Measurements from ENCODE around the gene TACR1.
"Not testable (repeated sequence)": the region's sequence is repeated elsewhere in the genome, so short reads cannot be mapped to it uniquely, and the experiment has no call there.

TACR1 gene, protein sequence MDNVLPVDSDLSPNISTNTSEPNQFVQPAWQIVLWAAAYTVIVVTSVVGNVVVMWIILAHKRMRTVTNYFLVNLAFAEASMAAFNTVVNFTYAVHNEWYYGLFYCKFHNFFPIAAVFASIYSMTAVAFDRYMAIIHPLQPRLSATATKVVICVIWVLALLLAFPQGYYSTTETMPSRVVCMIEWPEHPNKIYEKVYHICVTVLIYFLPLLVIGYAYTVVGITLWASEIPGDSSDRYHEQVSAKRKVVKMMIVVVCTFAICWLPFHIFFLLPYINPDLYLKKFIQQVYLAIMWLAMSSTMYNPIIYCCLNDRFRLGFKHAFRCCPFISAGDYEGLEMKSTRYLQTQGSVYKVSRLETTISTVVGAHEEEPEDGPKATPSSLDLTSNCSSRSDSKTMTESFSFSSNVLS

DNA sequence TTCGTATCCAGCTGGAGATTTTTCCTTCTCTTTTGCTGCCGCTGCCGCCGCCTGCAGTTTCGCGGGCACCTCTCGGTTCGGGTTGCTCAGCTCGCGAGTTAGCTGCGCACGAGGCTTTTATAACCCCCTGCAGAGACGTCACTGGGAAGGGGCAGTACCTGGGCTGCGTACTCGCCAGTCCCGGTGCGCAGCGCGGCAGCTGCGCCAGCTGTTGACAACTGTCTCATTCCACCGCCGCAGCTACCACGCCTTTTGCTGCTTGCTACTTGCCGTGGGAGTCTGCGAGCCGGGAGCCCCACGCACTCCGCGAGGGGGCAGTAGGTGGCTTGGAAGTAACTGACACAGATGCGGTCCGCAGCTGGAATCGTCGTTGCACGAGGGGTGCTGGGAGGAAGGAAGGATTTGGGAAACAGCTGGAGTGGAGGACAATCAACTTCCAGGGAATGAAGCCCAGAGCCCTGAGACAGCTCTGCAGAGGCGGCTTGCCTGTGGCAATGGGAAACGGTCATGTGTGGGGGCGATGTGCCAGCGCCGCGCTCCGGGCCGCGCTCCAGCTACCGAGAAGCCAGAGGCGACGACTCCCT is at the start of gene TACR1:
TSS of gene TACR1 (minus strand) at position 93 of the 584 bp plus-strand sequence. CDS start 586 bp downstream, outside the sequence.
- peak; percentile 17 to 71 for DNase-seq

GRCh38 chr2:75248581-75248980 is 49.3 kb upstream of the TACR1 start:
- DNase-seq: not testable (repeated sequence)

GRCh38 chr2:75246441-75247167 is 47.3 kb upstream of the TACR1 start:
- no peak for DNase-seq

GRCh38 chr2:75243219-75243618 is 43.9 kb upstream of the TACR1 start:
- DNase-seq: no peak

- no peak for DNase-seq
Measured at GRCh38 chr2:75241696-75242095, 42.4 kb upstream of the TACR1 start.

DNA sequence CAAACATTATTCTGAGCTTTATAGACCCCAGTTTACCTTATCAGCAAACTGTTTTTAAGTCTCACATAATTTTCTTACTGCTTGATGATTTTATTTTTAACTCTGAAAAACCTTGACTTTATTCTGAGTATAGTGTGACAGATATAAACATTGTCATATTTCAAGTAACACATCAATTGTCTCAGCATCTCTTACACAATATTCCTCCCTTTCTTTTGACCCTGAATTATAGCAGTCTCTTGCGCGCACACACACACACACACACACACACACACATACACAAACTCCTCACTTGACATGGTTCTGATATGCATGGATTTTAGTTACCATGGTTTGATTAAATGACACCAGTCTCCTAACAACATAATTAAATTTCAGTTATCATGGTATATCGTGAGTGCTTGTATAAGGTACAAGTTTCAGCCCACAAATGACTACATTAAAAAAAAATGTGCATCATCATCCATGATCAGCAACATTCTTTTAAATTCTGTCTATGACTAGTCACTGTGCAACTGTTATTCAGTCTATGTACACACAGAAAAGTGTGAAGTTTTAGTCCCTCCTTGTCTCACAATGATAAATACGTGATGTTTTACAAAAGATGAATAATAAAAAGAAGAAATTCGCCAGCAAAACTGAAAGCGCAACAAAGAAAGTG is 39.5 kb upstream of the TACR1 start:
- DNase-seq: no peak

- no peak for DNase-seq
Measured at GRCh38 chr2:75237296-75237695, 38.0 kb upstream of the TACR1 start.

DNA sequence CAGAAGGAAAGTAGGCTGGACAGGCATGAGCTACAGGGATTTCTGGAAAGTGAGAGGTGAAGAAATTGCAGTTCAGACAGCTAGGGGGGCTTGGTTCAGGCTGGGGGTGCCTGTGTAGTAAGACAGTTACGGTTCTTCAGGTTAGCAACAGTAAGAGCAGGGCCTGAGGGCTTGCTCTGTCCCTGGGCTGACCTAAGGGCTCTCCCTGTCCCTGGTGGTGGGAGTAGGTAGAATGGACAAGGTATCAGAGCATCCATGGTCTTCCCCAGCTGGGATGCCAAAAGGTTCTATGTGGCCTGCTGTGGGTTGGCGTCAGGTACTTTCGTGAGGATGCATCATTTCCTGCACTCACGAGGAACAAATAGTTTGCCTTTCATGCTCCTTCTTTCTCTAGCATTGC is 34.6 kb upstream of the TACR1 start:
- DNase-seq: no peak

DNA sequence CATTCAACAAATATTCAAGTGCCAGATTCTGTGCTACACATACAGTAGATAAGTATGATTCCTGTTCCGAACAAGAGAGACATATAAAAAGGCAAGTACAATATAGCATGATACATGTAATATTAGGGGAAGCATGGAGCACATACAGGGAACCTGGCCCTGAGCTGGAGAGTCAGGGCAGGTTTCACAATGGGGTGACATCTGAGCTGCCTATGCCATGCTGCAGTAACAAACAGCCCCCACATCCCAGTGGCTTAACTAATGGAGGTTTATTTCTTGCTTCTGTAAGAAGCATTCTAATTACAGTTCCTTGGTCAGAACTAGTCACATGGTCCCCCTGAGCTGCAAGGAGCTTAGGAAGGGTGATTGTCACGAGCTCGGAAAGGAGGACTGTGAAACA is 27.3 kb upstream of the TACR1 start:
- DNase-seq: no peak

DNA sequence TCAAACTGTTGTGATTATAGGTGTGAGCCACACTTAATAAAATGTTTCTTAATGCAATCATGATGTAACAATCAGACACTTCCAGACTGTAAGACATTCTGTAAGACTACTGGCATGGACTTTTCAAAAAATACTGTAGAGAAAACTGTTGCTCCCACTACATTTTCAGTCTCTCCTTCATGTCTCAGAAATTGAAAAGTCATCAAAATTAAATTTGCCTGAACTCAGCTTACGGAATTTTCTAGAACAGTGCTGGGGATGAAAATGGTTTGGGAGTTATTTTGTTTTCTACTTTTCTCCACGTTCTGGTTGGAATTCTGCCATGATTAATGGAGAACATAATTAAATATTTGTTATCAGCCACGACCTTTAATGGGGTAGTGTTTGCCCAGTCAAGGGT is 26.8 kb upstream of the TACR1 start:
- no peak for DNase-seq

- no peak for DNase-seq
Measured at GRCh38 chr2:75224636-75225094, 25.3 kb upstream of the TACR1 start.

GRCh38 chr2:75222527-75222926 is 23.2 kb upstream of the TACR1 start:
- no peak for DNase-seq

DNA sequence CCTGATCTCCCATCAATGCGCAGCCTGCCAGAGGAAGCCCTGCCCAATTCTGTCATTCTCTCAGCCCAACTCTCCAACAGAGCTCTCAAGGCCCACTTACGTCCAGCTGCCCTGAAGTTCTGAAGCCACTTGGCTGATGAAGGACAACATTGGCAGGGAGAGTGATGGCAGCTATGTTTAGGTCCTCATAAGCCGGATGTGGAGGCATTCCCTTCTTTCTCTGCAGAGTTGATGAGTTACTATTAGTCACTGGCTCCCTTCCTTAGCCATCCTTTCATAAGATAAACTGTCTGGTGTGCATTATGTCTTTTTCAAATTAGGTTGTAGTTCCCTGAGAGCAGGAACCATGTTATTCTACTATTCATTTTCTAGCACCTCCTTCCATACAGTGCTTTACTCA is 22.5 kb upstream of the TACR1 start:
- no peak for DNase-seq

DNA sequence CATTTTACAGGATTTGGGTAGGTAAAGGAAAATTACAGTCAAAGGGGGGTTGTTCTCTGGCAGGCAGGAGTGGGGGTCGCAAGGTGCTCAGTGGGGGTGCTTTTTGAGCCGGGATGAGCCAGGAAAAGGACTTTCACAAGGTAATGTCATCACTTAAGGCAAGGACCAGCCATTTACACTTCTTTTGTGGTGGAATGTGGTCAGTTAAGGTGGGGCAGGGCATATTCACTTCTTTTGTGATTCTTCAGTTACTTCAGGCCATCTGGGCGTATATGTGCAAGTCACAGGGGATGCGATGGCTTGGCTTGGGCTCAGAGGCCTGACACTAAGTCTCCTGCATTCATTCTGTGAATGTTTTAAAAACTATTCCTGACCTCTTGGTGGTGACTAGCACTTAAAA is 19.9 kb upstream of the TACR1 start:
- DNase-seq: not testable (repeated sequence)

DNA sequence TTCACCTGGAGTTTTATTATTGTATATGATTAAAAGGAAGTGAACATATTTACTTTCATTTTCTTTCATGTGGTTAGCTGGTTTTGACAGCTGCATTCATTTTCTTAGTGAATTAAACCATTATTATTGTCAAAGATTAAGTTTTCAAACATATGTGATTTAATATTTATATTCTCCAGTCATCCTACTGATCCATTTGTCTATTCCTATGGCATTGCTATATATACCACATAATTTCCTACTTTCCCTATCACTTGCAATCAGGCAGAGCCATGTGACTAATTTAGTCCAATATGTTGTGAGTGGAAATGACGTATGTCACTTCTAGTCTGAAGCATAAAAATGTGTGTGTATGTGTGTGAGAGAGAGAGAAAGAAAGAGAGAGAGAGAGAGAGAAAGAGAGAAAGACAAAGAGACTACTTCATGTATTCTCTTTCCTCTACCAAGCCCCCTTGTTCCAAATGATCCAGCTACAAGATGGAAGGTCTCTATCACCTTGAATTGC is 12.0 kb upstream of the TACR1 start:
- DNase-seq: no peak

DNA sequence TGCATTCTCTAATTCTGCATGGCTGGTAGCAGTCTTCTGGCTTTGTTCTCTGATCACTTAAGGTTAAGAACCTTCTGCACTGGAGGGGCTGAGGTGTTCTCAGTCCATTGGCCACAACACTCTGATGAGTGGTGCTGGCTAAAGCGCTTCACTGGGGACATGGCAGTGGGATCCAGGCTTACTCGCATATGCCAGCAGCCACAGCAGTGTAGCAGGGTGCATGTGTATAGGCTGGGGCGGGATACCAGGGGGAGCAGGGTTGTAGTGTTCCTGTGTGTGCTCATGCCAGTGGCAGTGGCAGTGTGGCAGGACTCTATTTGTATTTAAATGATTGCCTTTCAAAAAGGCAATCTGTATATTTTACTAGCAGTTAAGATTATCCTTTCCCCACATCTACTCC is 11.1 kb upstream of the TACR1 start:
- DNase-seq: no peak

- no peak for DNase-seq
Measured at GRCh38 chr2:75208738-75209137, 9.4 kb upstream of the TACR1 start.

- DNase-seq: no peak
Measured at GRCh38 chr2:75204833-75205232, 5.5 kb upstream of the TACR1 start.

GRCh38 chr2:75202359-75202758 is 3.0 kb upstream of the TACR1 start:
- DNase-seq: no peak

GRCh38 chr2:75200140-75201096 is 1.1 kb upstream of the TACR1 start:
- DNase-seq: peak; percentile 14 to 49

- DNase-seq: no peak
Measured at GRCh38 chr2:75195076-75195691, 4.1 kb downstream of the TACR1 start.

Data from hippocampal formation (tissue), 2 donors.